Measurements from ENCODE around the gene CEP112. TPM values are rescaled to one million over a fixed set of nuclear protein-coding genes. Genes with fewer than 3 reads are reported as not detected.

The CEP112 gene
- total RNA-seq, 6 experiments from 2014 or later = 5.3 to 7.7 (median 6.9) TPM

DNA sequence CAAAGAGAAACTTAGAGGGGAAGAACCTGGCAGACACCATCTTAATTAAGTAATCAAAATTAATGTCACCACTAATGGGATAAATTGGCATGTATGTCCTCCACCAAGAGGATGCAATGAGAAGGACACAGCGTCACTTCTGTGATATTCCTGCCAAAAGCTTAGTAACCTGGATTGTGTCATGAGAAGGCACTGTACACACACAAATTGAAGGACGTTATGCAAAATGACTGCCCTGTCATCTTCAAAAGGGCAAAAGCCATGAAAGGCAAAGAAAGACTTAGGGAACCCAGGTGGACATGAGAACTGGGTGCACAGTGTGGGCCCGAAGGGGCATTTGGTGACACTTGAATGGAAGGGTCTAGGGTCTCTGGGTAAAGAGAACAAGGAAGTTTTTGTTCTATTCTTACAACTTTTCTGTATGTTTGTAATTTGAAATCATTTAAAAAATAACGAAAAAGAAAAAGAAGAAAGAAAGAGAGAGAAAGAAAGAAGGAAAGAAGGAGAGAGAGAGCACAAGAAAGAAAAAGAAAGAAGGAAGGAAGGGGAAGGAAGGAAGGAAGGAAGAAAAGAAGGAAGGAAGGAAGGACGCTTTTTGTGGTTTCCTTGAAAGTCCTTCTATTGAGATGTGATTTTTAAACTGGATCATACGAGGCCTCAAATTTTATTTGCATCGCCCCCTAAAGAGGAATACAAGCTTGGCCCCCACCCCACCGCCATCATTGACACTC lies 41.3 kb upstream of the CEP112 start:
- TF ChIP-seq, protein P1, sequence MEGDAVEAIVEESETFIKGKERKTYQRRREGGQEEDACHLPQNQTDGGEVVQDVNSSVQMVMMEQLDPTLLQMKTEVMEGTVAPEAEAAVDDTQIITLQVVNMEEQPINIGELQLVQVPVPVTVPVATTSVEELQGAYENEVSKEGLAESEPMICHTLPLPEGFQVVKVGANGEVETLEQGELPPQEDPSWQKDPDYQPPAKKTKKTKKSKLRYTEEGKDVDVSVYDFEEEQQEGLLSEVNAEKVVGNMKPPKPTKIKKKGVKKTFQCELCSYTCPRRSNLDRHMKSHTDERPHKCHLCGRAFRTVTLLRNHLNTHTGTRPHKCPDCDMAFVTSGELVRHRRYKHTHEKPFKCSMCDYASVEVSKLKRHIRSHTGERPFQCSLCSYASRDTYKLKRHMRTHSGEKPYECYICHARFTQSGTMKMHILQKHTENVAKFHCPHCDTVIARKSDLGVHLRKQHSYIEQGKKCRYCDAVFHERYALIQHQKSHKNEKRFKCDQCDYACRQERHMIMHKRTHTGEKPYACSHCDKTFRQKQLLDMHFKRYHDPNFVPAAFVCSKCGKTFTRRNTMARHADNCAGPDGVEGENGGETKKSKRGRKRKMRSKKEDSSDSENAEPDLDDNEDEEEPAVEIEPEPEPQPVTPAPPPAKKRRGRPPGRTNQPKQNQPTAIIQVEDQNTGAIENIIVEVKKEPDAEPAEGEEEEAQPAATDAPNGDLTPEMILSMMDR (IDR thresholded peaks at IDR 0.05) = no peak
- Mint-ChIP-seq H3K4me1 (ENCODE audit: low read depth) (no peaks in the 10 kb centered on the region; the same call in 1 of the 2 replicates), H3K27me3 (ENCODE audit: insufficient read depth) (peaks cover under 1% of the 10 kb centered on the region), H3K36me3 (ENCODE audit: low read depth) (no peaks in the 10 kb centered on the region), H3K27ac (no peak overlapping the region), H3K9me3 (no peaks in the 10 kb centered on the region), H3K4me3 (no peak overlapping the region)
- no peak for DNase-seq

DNA sequence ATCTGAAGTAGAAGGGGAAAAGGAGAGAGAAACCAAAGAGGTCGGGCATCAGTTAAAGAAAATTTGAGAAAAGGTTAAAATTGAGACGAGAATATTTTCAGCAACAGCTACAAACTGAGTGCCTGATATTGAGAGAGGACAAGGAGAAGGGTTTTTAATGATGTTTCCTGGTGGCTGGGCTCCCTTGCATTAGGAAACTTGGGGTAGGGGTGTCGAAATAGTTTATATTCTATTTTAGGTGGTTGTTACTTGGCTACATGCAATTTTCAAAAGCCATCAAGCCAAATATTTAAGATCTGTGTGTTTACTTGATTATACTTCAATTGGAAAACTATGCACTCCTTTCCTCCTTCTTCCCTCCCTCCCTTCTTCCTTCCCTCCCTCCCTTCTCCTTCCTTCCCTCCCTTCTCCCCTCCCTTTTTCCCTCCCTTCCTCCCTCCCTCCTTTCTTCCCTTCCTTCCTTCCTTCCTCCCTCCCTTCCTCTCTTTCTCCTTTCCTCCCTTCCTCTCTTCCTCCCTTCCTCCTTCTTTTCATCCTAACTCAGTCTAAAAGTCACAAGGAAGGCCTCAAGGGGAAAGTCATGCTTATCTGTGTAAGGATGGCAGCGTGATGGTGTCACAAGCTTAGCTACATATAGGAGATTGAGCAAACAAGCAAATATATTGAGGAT lies 39.1 kb upstream of the CEP112 start:
- Mint-ChIP-seq H3K4me1 (ENCODE audit: low read depth) (no peaks in the 10 kb centered on the region; the same call in 1 of the 2 replicates), H3K9me3 (no peaks in the 10 kb centered on the region), H3K27me3 (ENCODE audit: insufficient read depth) (peaks cover 6% of the 10 kb centered on the region), H3K4me3 (no peak overlapping the region), H3K36me3 (ENCODE audit: low read depth) (no peaks in the 10 kb centered on the region), H3K27ac (no peak overlapping the region)
- no peak for DNase-seq
- TF ChIP-seq, protein P1 (IDR thresholded peaks at IDR 0.05) = no peak

DNA sequence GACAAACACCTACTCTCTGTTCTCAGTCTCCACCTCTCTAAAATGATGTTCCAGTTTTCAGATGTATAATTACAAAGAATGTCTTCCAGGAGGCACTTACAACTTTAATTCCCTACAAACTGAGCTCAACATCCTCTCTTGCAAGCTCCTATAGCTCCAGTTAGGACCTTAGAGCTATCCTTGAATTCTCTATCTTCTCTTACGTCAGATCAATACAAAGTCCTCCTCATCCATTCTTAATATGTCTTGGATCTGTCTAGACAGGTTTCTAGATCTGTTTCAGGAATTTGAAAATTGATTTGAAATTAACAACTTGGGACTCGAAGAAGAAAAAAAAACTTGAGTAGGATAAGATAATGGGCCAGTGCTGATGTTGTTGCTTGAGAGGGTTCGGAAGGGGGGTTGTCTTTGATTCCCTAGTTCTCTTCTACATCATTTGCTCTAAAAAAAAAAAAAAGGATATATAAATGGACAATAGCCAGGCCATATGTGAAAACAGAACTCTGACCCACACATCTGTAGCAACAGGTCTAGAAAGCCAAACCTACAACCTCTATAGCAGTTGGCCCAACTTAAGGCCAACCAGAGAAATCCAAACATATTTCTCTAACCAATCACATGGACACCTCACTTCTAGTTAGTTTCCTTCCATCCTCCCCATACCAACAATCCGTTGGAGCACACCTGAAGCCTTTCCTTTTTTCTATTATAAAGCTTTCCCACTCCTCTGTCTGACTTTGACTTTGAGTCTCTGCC lies 38.0 kb upstream of the CEP112 start:
- Mint-ChIP-seq H3K27ac (no peak overlapping the region), H3K27me3 (ENCODE audit: insufficient read depth) (peaks cover 6% of the 10 kb centered on the region), H3K4me1 (ENCODE audit: low read depth) (no peaks in the 10 kb centered on the region; the same call in 1 of the 2 replicates), H3K36me3 (ENCODE audit: low read depth) (no peaks in the 10 kb centered on the region), H3K4me3 (no peak overlapping the region), H3K9me3 (no peaks in the 10 kb centered on the region)
- TF ChIP-seq, protein P1 (IDR thresholded peaks at IDR 0.05) = no peak
- no peak for DNase-seq

DNA sequence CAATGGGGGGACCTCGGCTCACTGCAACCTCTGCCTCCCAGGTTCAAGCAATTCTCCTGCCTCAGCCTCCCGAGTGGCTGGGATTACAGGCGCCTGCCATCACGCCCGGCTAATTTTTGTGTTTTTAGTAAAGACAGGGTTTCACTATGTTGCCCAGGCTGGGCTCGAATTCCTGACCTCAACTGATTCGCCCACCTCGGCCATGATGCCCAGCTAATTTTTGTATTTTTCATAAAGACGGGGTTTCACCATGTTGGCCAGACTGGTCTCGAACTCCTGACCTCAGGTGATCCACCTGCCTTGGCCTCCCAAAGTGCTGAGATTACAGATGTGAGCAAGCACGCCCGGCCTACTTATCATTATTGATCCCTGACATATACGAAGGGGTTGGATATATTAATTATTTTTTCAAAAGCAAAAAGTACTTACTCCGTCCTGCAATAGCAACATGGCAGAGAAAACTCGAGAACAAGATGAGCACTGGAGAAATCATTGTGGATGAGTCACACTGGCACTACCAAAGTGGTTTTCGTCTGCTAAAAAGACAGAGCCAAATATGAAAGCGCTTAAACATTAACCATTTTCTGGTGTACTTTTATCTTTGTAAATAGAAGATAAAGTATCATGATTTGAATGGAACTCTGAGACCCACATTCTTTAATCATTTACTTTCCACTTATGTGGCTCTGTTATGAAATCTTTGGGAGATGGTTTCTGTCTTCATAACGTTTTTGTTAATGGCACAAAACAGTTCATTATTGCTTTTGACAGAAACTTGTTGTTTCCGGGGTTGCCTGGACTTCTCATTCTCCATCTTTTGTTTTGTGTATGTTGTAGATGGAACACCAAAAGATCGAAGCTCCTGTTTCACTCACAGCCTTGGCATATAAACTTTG lies 37.2 kb upstream of the CEP112 start, which contains the start of gene APOH:
Gene APOH (minus strand): TSS at position 529 of the 896 bp plus-strand sequence. CDS start 36 bp downstream, at position 493.
- Mint-ChIP-seq H3K4me1 (ENCODE audit: low read depth) (peaks cover under 1% of the 10 kb centered on the region; the same call in 1 of the 2 replicates), H3K4me3 (no peak within 1 kb of the TSS), H3K27me3 (ENCODE audit: insufficient read depth) (peaks cover 6% of the 10 kb centered on the region), H3K36me3 (ENCODE audit: low read depth) (no peaks in the 10 kb centered on the region), H3K27ac (no peak within 1 kb of the TSS), H3K9me3 (no peaks in the 10 kb centered on the region)
- no peak for DNase-seq
- TF ChIP-seq, protein P1 (IDR thresholded peaks at IDR 0.05) = no peak

Data from HFFc6 (cell line).